GM12878 (cell line): ENCODE measurements around the gene KMO.

Source experiments
- JUND ChIP-seq: IDR thresholded peaks from 2 replicates; pipeline ENCODE4 v1.6.1; 2012; ENCODE audit warnings: low read depth, mild to moderate bottlenecking, low read length, improper control_type of control experiment, moderate library complexity
- POLR2AphosphoS2 ChIP-seq: IDR thresholded peaks from 2 replicates; pipeline ENCODE4 v1.6.1; 2011; ENCODE audit warnings: low read depth, mild to moderate bottlenecking, low read length, improper control_type of control experiment, moderate library complexity
- TF ChIP-seq, protein P1 (sequence below): fragments of 450-650 bp; IDR thresholded peaks from 2 replicates; pipeline ENCODE4 v1.6.1; 2017; ENCODE audit warnings: mild to moderate bottlenecking

DNA sequence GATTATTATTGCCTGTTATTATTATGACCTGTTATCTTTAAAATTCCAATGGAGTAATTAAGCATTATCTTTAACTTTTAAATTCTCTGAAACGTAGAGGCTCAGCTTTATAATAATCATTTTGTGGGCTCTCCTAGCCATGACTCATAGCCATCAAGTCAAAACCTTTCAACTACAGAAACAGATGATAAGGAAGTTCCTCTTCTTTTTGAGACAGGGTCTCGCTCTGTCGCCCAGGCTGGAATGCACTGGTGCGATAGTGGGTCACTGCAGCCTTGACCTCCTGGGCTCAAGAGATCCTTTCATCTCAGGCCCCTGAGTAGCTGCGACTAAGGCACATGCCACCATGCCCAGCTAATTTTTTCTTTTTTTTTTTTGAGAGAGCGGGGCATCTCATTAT lies 64.5 kb downstream of the KMO start:
- TF ChIP-seq, protein P1, sequence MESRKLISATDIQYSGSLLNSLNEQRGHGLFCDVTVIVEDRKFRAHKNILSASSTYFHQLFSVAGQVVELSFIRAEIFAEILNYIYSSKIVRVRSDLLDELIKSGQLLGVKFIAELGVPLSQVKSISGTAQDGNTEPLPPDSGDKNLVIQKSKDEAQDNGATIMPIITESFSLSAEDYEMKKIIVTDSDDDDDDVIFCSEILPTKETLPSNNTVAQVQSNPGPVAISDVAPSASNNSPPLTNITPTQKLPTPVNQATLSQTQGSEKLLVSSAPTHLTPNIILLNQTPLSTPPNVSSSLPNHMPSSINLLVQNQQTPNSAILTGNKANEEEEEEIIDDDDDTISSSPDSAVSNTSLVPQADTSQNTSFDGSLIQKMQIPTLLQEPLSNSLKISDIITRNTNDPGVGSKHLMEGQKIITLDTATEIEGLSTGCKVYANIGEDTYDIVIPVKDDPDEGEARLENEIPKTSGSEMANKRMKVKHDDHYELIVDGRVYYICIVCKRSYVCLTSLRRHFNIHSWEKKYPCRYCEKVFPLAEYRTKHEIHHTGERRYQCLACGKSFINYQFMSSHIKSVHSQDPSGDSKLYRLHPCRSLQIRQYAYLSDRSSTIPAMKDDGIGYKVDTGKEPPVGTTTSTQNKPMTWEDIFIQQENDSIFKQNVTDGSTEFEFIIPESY: no peak
- no peak for TF ChIP-seq POLR2AphosphoS2
- TF ChIP-seq JUND: no peak
